Upper lobe of right lung (tissue), 1 donor: Measurements from ENCODE around the gene KCTD2. TPM values are rescaled to one million over a fixed set of nuclear protein-coding genes. Genes with fewer than 3 reads are reported as not detected.

Source experiments
- ATAC-seq: fragments of 200-7000 bp; cut with Tn5 transposase; one replicate; pipeline ENCODE4 v1.9.1; 2020; ENCODE audit warnings: mild to moderate bottlenecking, moderate library complexity
- DNase-seq: peaks from one replicate; pipeline ENCODE4 v3.0.0-alpha.2; 2020
- H3K27ac ChIP-seq: fragments of 200-600 bp; one replicate; pipeline ENCODE4 v1.8.0; 2022
- H3K27me3 ChIP-seq: fragments of 200-600 bp; one replicate; pipeline ENCODE4 v1.8.0; 2022; ENCODE audit warnings: mild to moderate bottlenecking
- H3K36me3 ChIP-seq: fragments of 200-600 bp; one replicate; pipeline ENCODE4 v1.8.0; 2022
- H3K4me1 ChIP-seq: fragments of 200-600 bp; one replicate; pipeline ENCODE4 v1.8.0; 2022
- H3K4me3 ChIP-seq: fragments of 200-600 bp; one replicate; pipeline ENCODE4 v1.8.0; 2022; ENCODE audit warnings: mild to moderate bottlenecking
- H3K9me3 ChIP-seq: fragments of 200-600 bp; one replicate; pipeline ENCODE4 v1.8.0; 2022
- CTCF ChIP-seq: fragments of 200-600 bp; IDR thresholded peaks from one replicate; pipeline ENCODE4 v1.8.0; 2022; ENCODE audit warnings: antibody characterized with exemption
- intact Hi-C: fragments of 100-400 bp; cut with DNase I; formaldehyde crosslinking; loops from one replicate; pipeline ENCODE4 v1.11.0; 2022
- total RNA-seq: library from RNA; stranded (reverse); fragmentation: NEBNext Ultra II Directional; extraction: Animal tissue kit (Norgen Biotek cat#: 25700); gene quantifications from one replicate; pipeline ENCODE4 v1.2.1, GENCODE V29; 2021
- donor health status: DM: no; HTN: yes; CAD: no; lungs with severe emphysema.

The KCTD2 gene
- total RNA-seq, 1 donor from 2014 or later = 25.3 TPM

GRCh38 chr17:75061618-75062017 is 14.6 kb downstream of the KCTD2 start:
- DNase-seq (no peak), ATAC-seq (no peak)
- TF ChIP-seq CTCF = no peak
- Histone ChIP-seq H3K4me1 (peaks cover 11% of the 10 kb centered on the region), H3K27ac (no peak overlapping the region), H3K27me3 (no peaks in the 10 kb centered on the region), H3K9me3 (no peaks in the 10 kb centered on the region), H3K4me3 (no peak overlapping the region), H3K36me3 (peaks cover 38% of the 10 kb centered on the region)
- intact Hi-C loops = loop anchor here (10.0 kb wide), 1 partner anchor 113 kb away; no protein-coding TSS in a partner anchor

GRCh38 chr17:75063201-75063600 is 16.2 kb downstream of the KCTD2 start:
- no peak overlapping the region for H3K27ac ChIP-seq
- H3K4me3 ChIP-seq = no peak overlapping the region
- peaks cover 11% of the 10 kb centered on the region for H3K4me1 ChIP-seq
- intact Hi-C loops = loop anchor here (10.0 kb wide), 1 partner anchor 112 kb away; no protein-coding TSS in a partner anchor
- peaks cover 38% of the 10 kb centered on the region for H3K36me3 ChIP-seq
- DNase-seq = no peak
- no peaks in the 10 kb centered on the region for H3K27me3 ChIP-seq
- no peak for TF ChIP-seq CTCF
- ATAC-seq = no peak
- no peaks in the 10 kb centered on the region for H3K9me3 ChIP-seq

GRCh38 chr17:75063626-75064025 is 16.6 kb downstream of the KCTD2 start:
- intact Hi-C loops = loop anchor here (10.0 kb wide), 1 partner anchor 111 kb away; no protein-coding TSS in a partner anchor
- DNase-seq (no peak), ATAC-seq (no peak)
- Histone ChIP-seq H3K4me1 (peaks cover 11% of the 10 kb centered on the region), H3K36me3 (peaks cover 38% of the 10 kb centered on the region), H3K9me3 (no peaks in the 10 kb centered on the region), H3K27me3 (no peaks in the 10 kb centered on the region), H3K27ac (no peak overlapping the region), H3K4me3 (no peak overlapping the region)
- TF ChIP-seq CTCF = no peak

DNA sequence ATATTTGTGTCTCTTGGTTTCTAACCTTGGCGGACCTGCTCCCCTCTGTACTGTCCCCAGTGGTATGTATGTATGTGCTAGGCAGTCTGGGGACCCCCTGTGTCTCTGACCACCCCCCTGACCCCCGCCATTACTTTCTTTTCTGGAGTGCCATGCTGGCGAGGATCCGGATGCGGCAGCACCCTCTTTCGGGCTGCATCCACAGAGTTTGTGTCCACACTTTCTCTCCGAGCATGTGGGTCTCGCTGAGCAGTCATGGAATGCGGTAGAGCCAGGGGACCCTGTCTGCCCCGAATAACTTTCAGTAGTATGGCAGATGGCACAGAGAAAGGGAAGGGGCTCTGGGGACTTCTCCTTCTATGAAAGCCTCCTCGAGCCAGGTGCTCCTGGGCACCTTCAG is 17.0 kb downstream of the KCTD2 start:
- peaks cover 11% of the 10 kb centered on the region for H3K4me1 ChIP-seq
- no peaks in the 10 kb centered on the region for H3K9me3 ChIP-seq
- H3K4me3 ChIP-seq = no peak overlapping the region
- no peaks in the 10 kb centered on the region for H3K27me3 ChIP-seq
- H3K36me3 ChIP-seq = peaks cover 38% of the 10 kb centered on the region
- intact Hi-C loops = loop anchor here (10.0 kb wide), 1 partner anchor 111 kb away; no protein-coding TSS in a partner anchor
- no peak overlapping the region for H3K27ac ChIP-seq
- no peak for TF ChIP-seq CTCF
- ATAC-seq (no peak), DNase-seq (no peak)

DNA sequence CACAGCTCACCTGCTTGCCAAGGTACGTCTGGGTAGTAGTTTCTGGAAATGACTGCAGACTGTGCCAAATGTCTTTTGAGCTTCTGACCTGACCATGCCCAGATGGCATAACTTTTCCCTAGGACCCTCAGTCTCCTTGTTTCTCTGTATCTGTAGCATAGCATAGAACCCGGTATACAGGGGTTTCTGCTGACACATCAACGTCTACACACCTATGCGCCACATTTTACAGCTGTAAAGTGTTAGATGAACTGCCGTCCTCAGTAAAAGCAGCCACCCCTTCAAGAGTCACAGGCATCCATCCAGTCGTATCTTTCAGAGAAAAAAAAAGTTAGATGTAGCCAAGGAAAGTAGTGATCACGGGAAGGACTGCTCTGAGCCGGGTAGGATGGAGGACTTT is 17.4 kb downstream of the KCTD2 start:
- H3K4me1 ChIP-seq = peaks cover 10% of the 10 kb centered on the region
- H3K36me3 ChIP-seq = peaks cover 38% of the 10 kb centered on the region
- H3K9me3 ChIP-seq = no peaks in the 10 kb centered on the region
- no peak overlapping the region for H3K4me3 ChIP-seq
- intact Hi-C loops = loop anchor here (10.0 kb wide), 1 partner anchor 110 kb away; no protein-coding TSS in a partner anchor
- TF ChIP-seq CTCF = no peak
- ATAC-seq (no peak), DNase-seq (no peak)
- no peaks in the 10 kb centered on the region for H3K27me3 ChIP-seq
- no peak overlapping the region for H3K27ac ChIP-seq
